Melanocyte of skin (primary cell): ENCODE data around the gene HSPB6. TPM values are rescaled to one million over a fixed set of nuclear protein-coding genes. Genes with fewer than 3 reads are reported as not detected.

Experiments
- total RNA-seq, 2 donors: library from RNA; depleted of rRNA; stranded (reverse); fragments of >200 nt; gene quantifications; 2 replicates each; pipeline ENCODE4 v1.2.3, GENCODE V29; 2012

HSPB6 gene
- total RNA-seq, result 1 to 10 TPM in 1 of 2 donors, under 1 TPM in 1; 0.67 to 1.7 TPM

GRCh38 chr19:35756377-35757230 lies at the start of gene HSPB6:
Gene HSPB6, minus strand, starts transcription at chr19:35757029. Its CDS starts 21 bp downstream, at chr19:35757008.

GRCh38 chr19:35775298-35776101 lies 18.7 kb upstream of the HSPB6 start, which contains the start of gene ARHGAP33:
Gene ARHGAP33, plus strand, starts transcription at chr19:35775564. Its CDS starts 95 bp downstream, at chr19:35775659.

GRCh38 chr19:35757749-35758608 lies 1.1 kb upstream of the HSPB6 start, which contains the start of gene PROSER3:
Gene PROSER3, plus strand, starts transcription at chr19:35758176. Its CDS starts 40 bp downstream, at chr19:35758216.

GRCh38 chr19:35748106-35749020 lies 8.5 kb downstream of the HSPB6 start, which contains the start of gene LIN37:
Gene LIN37, plus strand, starts transcription at chr19:35748576. Its CDS starts 149 bp downstream, at chr19:35748725.

GRCh38 chr19:35745328-35746086 lies 11.3 kb downstream of the HSPB6 start, which contains the start of the genes PSENEN and U2AF1L4:
Gene PSENEN, plus strand, starts transcription at chr19:35745651. Its CDS starts 280 bp downstream, at chr19:35745931.
Gene U2AF1L4, minus strand, starts transcription at chr19:35745418. Its CDS starts 27 bp downstream, at chr19:35745391.

GRCh38 chr19:35742121-35742724 lies 14.6 kb downstream of the HSPB6 start, which contains the start of gene IGFLR1:
Gene IGFLR1, minus strand, starts transcription at chr19:35742452. Its CDS starts 1,272 bp downstream, at chr19:35741180.

GRCh38 chr19:35717665-35718344 lies 39.0 kb downstream of the HSPB6 start, which contains the start of gene KMT2B:
Gene KMT2B, plus strand, starts transcription at chr19:35718003. Its CDS starts 16 bp downstream, at chr19:35718019.

Other genes with a start within 250 kb of the HSPB6 start
- 1 to 10 TPM; 2.0 to 6.2 TPM for gene DMKN, start 243.4 kb downstream of the HSPB6 start, total RNA-seq
- under 1 TPM in 1 of 2 donors, not detected in 1; under 0.01 TPM for gene SBSN, start 228.7 kb downstream of the HSPB6 start, total RNA-seq
- gene GAPDHS, start 223.6 kb downstream of the HSPB6 start, total RNA-seq, result 10 to 100 TPM in 1 of 2 donors, 1 to 10 TPM in 1; 5.9 to 10.3 TPM
- 100 to 1,000 TPM; 118 to 126 TPM for gene TMEM147, start 211.4 kb downstream of the HSPB6 start, total RNA-seq
- gene ATP4A, start 193.4 kb downstream of the HSPB6 start, total RNA-seq, result not detected
- not detected for gene PMIS2, start 170.9 kb downstream of the HSPB6 start, total RNA-seq
- gene HAUS5, start 144.3 kb downstream of the HSPB6 start, total RNA-seq, result 10 to 100 TPM in 1 of 2 donors, 1 to 10 TPM in 1; 6.5 to 11.3 TPM
- gene RBM42, start 128.0 kb downstream of the HSPB6 start, total RNA-seq, result 10 to 100 TPM; 58.5 to 63.6 TPM
- gene ETV2, start 115.3 kb downstream of the HSPB6 start, total RNA-seq, result under 1 TPM in 1 of 2 donors, not detected in 1; 0.33 TPM
- gene COX6B1, start 108.7 kb downstream of the HSPB6 start, total RNA-seq, result 100 to 1,000 TPM; 272 to 275 TPM
- gene UPK1A, start 90.5 kb downstream of the HSPB6 start, total RNA-seq, result not detected
- not detected for gene ZBTB32, start 52.5 kb downstream of the HSPB6 start, total RNA-seq
- gene KMT2B, start 39.0 kb downstream of the HSPB6 start, total RNA-seq, result 1 to 10 TPM; 7.6 to 8.3 TPM
- gene IGFLR1, start 14.6 kb downstream of the HSPB6 start, total RNA-seq, result 1 to 10 TPM in 1 of 2 donors, under 1 TPM in 1; 0.69 to 3.3 TPM
- 1 to 10 TPM; 2.8 to 6.0 TPM for gene U2AF1L4, start 11.6 kb downstream of the HSPB6 start, total RNA-seq
- 10 to 100 TPM; 14.8 to 19.3 TPM for gene PSENEN, start 11.4 kb downstream of the HSPB6 start, total RNA-seq
- gene LIN37, start 8.5 kb downstream of the HSPB6 start, total RNA-seq, result 10 to 100 TPM; 11.0 to 13.1 TPM
- gene PROSER3, start 1.1 kb upstream of the HSPB6 start, total RNA-seq, result 1 to 10 TPM; 5.5 to 9.0 TPM
- 1 to 10 TPM; 1.3 to 7.9 TPM for gene ARHGAP33, start 18.5 kb upstream of the HSPB6 start, total RNA-seq
- gene PRODH2, start 55.8 kb upstream of the HSPB6 start, total RNA-seq, result not detected
- gene NPHS1, start 95.5 kb upstream of the HSPB6 start, total RNA-seq, result not detected
- gene KIRREL2, start 99.9 kb upstream of the HSPB6 start, total RNA-seq, result under 1 TPM; 0.33 to 0.34 TPM
- 1 to 10 TPM in 1 of 2 donors, under 1 TPM in 1; under 0.01 to 2.1 TPM for gene APLP1, start 111.5 kb upstream of the HSPB6 start, total RNA-seq
- gene NFKBID, start 143.5 kb upstream of the HSPB6 start, total RNA-seq, result 10 to 100 TPM in 1 of 2 donors, 1 to 10 TPM in 1; 3.1 to 20.6 TPM
- under 1 TPM in 1 of 2 donors, not detected in 1; 1.00 TPM for gene HCST, start 145.5 kb upstream of the HSPB6 start, total RNA-seq
- not detected for gene TYROBP, start 151.3 kb upstream of the HSPB6 start, total RNA-seq
- gene LRFN3, start 179.3 kb upstream of the HSPB6 start, total RNA-seq, result 1 to 10 TPM; 5.2 to 5.7 TPM
- gene SDHAF1, start 238.2 kb upstream of the HSPB6 start, total RNA-seq, result 10 to 100 TPM in 1 of 2 donors, 1 to 10 TPM in 1; 9.6 to 20.6 TPM